Activated CD4-positive, alpha-beta T cell treated with anti-CD3 and anti-CD28 coated beads, Interleukin-2, amount 50 U/mL, for 1 hour (primary cell): ENCODE measurements around the gene ATF6.
"Not testable (repeated sequence)": the region's sequence is repeated elsewhere in the genome, so short reads cannot be mapped to it uniquely, and the experiment has no call there.

Experiments
- DNase-seq: peaks from one replicate; pipeline ENCODE4 v3.0.0-alpha.2; 2020

ATF6 gene, protein sequence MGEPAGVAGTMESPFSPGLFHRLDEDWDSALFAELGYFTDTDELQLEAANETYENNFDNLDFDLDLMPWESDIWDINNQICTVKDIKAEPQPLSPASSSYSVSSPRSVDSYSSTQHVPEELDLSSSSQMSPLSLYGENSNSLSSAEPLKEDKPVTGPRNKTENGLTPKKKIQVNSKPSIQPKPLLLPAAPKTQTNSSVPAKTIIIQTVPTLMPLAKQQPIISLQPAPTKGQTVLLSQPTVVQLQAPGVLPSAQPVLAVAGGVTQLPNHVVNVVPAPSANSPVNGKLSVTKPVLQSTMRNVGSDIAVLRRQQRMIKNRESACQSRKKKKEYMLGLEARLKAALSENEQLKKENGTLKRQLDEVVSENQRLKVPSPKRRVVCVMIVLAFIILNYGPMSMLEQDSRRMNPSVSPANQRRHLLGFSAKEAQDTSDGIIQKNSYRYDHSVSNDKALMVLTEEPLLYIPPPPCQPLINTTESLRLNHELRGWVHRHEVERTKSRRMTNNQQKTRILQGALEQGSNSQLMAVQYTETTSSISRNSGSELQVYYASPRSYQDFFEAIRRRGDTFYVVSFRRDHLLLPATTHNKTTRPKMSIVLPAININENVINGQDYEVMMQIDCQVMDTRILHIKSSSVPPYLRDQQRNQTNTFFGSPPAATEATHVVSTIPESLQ

DNA sequence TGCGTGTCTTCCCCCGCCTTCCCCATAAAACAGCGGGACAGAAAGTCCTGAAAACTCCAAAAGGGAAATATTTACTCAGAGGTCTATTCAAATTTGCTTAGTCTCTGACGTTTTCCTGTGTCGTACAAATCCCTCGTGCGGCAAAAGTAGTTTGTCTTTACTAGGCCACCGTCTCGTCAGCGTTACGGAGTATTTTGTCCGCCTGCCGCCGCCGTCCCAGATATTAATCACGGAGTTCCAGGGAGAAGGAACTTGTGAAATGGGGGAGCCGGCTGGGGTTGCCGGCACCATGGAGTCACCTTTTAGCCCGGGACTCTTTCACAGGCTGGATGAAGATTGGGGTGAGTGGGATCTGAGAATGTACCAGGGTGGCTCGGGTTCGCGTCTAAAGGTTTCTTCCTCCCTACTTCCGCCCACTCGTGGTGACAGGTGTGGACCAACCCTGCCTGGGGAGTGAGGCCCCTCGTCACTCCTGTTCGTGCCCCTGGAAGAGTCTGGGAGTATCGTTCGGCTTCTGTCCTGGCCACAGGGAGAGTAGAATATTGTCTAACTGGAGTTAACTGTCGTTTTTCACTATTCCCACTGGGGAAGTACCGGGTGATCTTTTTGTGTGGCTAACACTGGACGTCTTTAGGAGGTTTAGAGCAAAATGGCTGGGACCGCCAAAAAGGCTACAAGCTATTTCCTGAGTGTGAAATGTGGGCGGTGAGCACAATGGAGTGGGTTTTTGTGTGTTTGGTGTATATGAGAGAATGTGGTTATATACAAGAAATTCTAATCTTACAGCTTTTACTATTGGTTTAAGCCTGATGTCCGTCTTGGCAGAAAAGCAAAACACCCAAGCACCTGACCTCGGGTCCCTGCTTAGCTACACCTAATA, at the start of gene ATF6:
Gene ATF6 (plus strand): TSS at position 219 of the 880 bp plus-strand sequence. CDS start 41 bp downstream, at position 260.
- peak; percentile 74 for DNase-seq

DNA sequence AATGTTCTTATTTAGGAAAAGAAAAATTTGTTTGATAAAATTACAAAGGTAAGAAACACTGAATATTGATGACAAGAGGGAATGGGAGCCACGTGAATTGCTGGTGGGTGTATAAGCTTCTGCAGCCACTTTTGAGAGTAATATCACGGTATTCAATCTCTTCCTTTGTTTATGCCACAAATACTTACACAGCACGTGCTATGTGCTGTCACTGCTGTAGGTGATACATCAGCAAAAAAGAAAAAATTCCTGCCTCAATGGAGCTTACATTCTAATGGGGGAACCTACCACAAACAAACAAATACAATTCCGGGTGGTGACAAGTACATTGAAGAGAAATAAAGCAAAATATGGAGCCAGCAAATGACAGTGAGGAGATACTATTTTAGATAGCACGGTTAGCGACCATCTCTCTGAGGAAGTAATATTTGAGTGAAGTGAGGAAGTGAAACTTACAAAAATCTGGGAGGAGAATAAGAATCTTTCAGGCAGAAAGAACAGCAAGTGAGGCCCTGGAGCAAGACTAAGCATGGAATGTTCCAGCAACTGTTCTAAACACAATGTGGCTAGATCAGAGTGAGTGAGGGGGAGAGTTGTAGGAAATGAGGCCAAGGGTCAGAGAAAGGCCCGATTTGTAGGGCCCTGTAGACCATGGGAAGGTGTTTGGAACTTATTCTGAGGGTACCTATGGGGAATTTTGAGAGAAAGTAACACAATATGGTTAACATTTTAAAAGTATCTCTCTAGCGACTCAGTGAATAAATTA, 47.4 kb upstream of the ATF6 start:
- DNase-seq = no peak

DNA sequence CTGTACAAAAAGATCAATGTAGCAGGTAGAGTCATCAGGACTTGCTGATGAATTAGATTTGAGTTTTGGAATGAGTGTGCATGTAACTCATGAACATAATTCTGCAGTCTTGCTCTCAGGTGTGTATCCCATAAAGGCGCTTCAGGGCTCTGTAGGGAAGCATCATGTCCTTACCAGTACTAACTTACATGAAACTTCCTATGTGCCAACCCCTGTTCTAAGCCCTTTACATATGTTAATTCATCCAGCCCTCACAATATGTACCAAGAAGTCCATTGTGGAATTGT, 46.9 kb upstream of the ATF6 start:
- no peak for DNase-seq

GRCh38 chr1:161720422-161720821, 45.7 kb upstream of the ATF6 start:
- no peak for DNase-seq

- DNase-seq = no peak
Observed at GRCh38 chr1:161720956-161721737, 45.0 kb upstream of the ATF6 start, which contains the start of gene FCRLB. FCRLB (plus strand) TSS chr1:161721544; CDS start chr1:161722673, 1,129 bp downstream.

DNA sequence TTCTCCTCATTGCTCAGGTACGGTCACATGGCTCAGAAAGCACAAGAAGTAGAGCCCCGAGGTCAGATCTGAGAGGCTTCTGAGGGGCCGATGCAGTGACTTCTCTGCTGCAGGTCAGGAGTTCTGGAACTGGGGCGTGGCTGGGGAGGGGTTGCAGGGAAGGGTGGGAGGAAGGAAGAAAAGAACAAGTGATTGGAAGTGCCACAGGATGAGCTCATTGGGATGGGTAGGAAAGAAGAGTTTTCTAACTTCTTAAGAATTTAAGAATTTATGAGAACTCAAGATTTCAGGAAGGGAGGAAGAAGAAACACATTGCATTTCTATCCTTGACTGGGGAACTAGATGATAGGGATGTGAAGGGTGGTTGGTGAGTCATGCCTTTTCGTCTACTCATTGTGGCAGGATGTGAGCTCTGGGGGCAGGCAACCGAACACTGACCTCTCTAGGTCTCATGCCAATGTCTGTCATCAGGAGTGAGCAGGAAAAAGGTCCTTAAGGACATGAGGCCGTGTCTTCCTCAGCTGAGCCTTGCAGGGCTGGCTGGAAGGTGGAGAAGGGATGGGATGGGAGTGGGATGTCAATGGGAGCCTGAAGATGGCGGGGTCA, 44.3 kb upstream of the ATF6 start:
- DNase-seq = no peak

DNA sequence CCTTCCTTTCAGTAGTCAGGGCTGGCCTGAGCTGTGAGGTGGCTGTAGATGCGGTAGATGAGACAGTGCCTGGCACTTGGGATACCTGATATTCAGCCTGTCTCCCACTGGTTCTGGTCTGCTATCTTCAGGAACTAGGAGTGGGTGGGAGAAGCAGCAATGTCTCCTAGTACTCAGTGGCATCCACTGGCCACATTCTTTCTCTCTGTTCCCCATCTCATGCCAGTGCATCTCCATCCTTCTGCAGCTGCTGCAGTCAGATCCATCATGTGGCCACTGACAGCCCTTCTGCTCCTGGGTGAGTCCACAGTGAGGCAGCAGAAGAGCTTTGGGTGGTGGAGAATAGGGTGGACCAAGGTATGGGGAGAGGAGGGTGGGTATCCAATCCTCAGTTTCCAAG, 43.7 kb upstream of the ATF6 start:
- no peak for DNase-seq

GRCh38 chr1:161723459-161724141, 42.5 kb upstream of the ATF6 start:
- no peak for DNase-seq

DNA sequence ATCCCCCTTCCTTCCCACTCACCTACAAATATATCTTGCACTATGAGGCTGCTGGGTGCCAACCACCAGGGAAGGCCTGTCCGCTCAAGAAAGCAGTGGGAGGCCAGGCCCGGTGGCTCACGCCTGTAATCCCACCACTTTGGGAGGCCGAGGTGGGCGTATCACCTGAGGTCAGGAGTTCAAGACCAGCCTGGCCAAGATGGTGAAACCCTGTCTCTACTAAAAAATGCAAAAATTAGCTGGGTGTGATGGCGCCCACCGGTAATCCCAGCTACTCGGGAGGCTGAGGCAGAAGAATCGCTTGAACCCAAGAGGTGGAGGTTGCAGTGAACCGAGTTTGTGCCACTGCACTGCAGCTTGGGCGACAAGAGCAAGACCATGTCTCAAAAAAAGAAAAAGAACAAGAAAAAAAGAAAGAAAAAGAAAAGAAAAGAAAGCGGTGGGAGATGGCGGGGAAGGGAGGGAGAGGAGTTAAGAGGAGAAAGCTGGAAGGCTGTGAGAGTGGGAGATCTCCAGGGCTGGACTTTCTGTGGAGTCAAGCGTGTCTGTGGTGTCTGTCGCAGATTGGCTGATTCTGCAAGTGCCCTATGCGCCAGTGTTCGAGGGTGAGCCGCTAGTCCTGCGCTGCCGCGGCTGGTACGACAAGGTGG, 40.7 kb upstream of the ATF6 start:
- DNase-seq = not testable (repeated sequence)

GRCh38 chr1:161725908-161726472, 40.1 kb upstream of the ATF6 start:
- peak; percentile 22 for DNase-seq

DNA sequence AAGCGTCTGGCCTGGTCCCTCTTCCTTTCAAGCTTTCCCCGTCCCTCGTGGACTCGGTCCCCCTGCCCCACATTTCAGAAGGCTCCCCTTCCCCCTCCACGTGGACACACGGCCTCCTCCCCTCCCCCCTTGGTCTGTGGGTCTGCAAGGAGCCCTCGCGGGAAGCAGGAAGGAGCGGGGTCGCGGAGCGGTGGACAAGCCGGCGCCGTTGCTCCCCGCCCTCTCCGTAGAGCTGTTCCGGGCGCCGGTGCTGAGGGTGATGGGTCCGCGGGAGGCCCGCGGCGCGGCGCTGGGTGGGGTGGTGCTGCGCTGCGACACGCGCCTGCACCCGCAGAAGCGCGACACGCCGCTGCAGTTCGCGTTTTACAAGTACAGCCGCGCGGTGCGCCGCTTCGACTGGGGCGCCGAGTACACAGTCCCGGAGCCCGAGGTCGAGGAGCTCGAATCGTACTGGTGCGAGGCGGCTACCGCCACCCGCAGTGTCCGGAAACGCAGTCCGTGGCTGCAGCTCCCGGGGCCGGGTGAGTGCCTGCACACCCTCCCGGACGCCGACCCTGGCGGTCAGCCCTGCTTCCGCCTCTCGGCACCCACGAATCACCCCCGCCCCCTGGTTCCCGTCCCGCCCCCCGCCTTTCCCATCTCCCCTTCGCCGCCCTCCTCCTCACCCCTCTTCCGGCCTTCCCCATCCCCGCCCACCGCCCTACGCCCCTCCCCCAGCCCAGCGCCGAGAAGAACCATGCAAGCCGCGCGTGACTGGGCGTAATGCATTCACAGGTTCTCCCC, 39.5 kb upstream of the ATF6 start:
- peak; percentile 62 for DNase-seq

- DNase-seq = peak; percentile 18
Observed at GRCh38 chr1:161727256-161727924, 38.7 kb upstream of the ATF6 start.

DNA sequence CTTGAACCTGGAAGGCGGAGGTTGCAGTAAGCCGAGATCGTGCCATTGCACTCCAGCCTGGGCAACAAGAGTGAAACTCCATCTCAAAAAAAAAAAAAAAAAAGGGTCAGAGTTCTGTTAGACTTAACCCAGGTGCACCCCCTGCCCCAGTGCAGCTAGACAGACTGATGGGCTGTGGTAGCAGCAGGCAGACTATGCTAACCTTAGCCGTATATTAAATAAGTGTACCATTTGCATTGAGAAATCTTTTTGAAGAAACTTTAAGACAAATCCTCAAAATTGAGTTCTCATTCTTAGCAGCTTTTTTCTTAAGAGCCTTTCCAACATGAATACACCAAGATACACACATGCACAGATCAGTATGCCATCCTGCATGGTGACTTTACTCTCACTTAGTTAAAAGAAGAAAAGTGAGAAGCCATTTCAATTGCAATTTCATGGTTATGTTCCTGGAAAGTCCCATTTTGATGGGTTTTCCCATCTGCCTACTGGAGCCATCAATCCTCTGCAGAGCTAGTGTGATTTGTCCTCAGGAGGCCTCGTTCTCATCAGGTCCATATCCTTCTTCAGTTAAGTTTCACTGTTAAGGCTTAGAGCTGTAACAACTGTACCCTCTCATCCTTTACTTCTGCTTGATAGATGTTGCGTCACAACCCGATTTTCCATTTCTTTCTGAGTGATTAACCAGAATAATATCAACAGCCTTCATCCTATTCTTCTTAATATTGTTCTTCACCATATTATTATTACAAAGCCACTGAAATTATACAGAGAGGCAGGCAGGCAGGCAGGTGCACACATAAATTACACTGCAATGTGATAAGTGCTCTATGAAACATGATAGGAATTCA, 37.5 kb upstream of the ATF6 start:
- no peak for DNase-seq

DNA sequence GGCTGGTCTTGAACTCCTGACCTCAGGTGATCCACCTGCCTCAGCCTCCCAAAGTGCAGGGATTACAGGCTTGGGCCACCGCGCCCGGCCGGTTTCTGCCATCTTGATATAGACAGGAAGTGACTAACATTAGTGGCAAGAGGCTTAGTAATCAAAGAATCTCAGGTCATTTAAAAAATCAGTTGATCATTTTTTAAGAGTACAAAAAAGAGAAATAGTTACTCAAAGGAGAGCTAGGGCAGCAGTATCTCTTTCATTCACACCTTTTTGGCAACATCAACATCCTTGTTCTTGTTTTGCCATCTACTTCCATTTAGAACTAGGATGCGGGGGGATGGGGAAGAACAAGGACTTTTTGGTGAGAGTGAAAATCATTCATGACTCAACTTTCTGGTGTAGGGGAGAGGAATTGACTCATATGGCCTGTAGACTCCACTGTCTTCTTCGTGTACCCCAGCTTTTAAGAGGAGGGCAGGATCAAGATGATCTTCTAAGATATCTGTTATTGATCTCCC, 36.0 kb upstream of the ATF6 start:
- no peak for DNase-seq

GRCh38 chr1:161731241-161731640, 34.9 kb upstream of the ATF6 start:
- DNase-seq = no peak

DNA sequence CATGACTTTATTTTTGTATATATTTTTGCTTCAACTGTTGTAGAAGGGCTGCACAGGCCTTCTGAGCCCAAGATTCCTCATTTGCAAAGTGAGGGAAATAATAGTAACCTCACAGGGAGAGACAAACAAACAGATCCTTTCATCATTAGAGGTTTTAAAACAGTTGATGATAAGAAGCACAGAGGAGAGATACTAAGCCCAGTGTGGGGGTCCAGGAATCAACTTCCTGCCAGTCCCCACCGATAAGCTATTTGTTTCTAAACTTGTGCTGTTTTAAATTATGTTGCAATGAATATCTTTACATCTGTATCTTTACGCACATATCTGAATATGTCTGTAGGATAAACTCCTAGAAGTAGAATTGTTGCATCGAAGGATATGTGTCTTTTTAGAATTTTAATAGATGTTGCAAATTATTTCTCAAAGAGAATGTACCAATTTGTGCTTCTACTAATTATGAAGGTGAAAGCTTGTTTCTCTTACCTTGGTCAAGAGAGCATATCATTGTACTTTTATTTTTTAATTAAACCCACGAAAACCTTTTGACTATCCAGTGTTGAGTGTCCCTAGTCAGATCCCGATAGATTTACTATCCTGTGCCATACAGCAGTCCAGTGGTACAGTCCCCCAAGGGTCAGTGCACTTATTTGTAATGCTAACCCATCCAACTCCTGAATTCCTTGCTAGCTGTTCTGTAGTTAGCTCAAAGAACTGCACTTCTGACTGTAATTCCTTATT, 34.0 kb upstream of the ATF6 start:
- DNase-seq = no peak

GRCh38 chr1:161733526-161733925, 32.6 kb upstream of the ATF6 start:
- no peak for DNase-seq
